Sciatic nerve (tissue), 2 donors: ENCODE measurements around the gene MYO18B. TPM values are rescaled to one million over a fixed set of nuclear protein-coding genes. Genes with fewer than 3 reads are reported as not detected.

Source experiments
- ATAC-seq: fragments of 200-7000 bp; cut with Tn5 transposase; one replicate; pipeline ENCODE4 v1.9.1; 2020; ENCODE audit warnings: mild to moderate bottlenecking, moderate library complexity
- DNase-seq: peaks from one replicate; pipeline ENCODE4 v3.0.0-alpha.2; 2020; ENCODE audit warnings: low spot score
- intact Hi-C: fragments of 100-400 bp; cut with DNase I; formaldehyde crosslinking; loops from one replicate; pipeline ENCODE4 v1.14.2; 2022
- total RNA-seq: library from RNA; stranded (reverse); fragmentation: NEBNext Ultra II Directional; extraction: Animal tissue kit (Norgen Biotek cat#: 25700); gene quantifications from one replicate; pipeline ENCODE4 v1.2.1, GENCODE V29; 2021
- donor health status: DM: no; HTN: no; CAD: no.
- donor health status: DM: no; HTN: no; CAD: no.

MYO18B gene
- total RNA-seq, 1 donor from 2014 or later, result not detected

GRCh38 chr22:25764270-25765015 lies 22.5 kb downstream of the MYO18B start:
- DNase-seq (no peak), ATAC-seq (no peak)
- intact Hi-C loops, result no loop called here

GRCh38 chr22:25765016-25765367 lies 23.0 kb downstream of the MYO18B start:
- intact Hi-C loops, result no loop called here
- DNase-seq (no peak), ATAC-seq (no peak)

GRCh38 chr22:25765801-25766200 lies 23.8 kb downstream of the MYO18B start:
- intact Hi-C loops, result no loop called here
- ATAC-seq (no peak), DNase-seq (no peak)

GRCh38 chr22:25766418-25766817 lies 24.4 kb downstream of the MYO18B start:
- DNase-seq, result no peak
- ATAC-seq, result no peak
- intact Hi-C loops, result no loop called here

- DNase-seq (no peak), ATAC-seq (no peak)
- intact Hi-C loops, result no loop called here
Measured at GRCh38 chr22:25770333-25770732, 28.3 kb downstream of the MYO18B start.

- intact Hi-C loops, result no loop called here
- ATAC-seq (no peak), DNase-seq (no peak)
Measured at GRCh38 chr22:25772288-25772687, 30.3 kb downstream of the MYO18B start.

- no peak for ATAC-seq
- DNase-seq, result no peak
- intact Hi-C loops, result no loop called here
Measured at GRCh38 chr22:25774575-25775026, 32.6 kb downstream of the MYO18B start.

GRCh38 chr22:25775531-25775930 lies 33.5 kb downstream of the MYO18B start:
- ATAC-seq, result no peak
- no peak for DNase-seq
- intact Hi-C loops, result no loop called here

- DNase-seq (no peak), ATAC-seq (no peak)
- intact Hi-C loops, result no loop called here
Measured at GRCh38 chr22:25777411-25777810, 35.4 kb downstream of the MYO18B start.

- no peak for DNase-seq
- intact Hi-C loops, result no loop called here
- no peak for ATAC-seq
Measured at GRCh38 chr22:25777870-25778269, 35.9 kb downstream of the MYO18B start.

GRCh38 chr22:25779426-25779825 lies 37.4 kb downstream of the MYO18B start:
- DNase-seq (no peak), ATAC-seq (no peak)
- intact Hi-C loops, result no loop called here

- DNase-seq (no peak), ATAC-seq (no peak)
- intact Hi-C loops, result no loop called here
Measured at GRCh38 chr22:25779890-25780289, 37.9 kb downstream of the MYO18B start.

GRCh38 chr22:25780673-25781072 lies 38.7 kb downstream of the MYO18B start:
- no peak for DNase-seq

GRCh38 chr22:25781801-25782200 lies 39.8 kb downstream of the MYO18B start:
- intact Hi-C loops, result no loop called here
- no peak for DNase-seq
- no peak for ATAC-seq

More at GRCh38 chr22:25780673-25781072, 38.7 kb downstream of the MYO18B start:
- intact Hi-C loops, result no loop called here
- ATAC-seq, result no peak

GRCh38 chr22:25782831-25783230 lies 40.8 kb downstream of the MYO18B start:
- no peak for ATAC-seq
- no peak for DNase-seq
- intact Hi-C loops, result no loop called here

GRCh38 chr22:25783856-25784255 lies 41.9 kb downstream of the MYO18B start:
- ATAC-seq (no peak), DNase-seq (no peak)
- intact Hi-C loops, result no loop called here

- intact Hi-C loops, result no loop called here
- ATAC-seq (no peak), DNase-seq (no peak)
Measured at GRCh38 chr22:25786165-25786564, 44.2 kb downstream of the MYO18B start.

- intact Hi-C loops, result no loop called here
- ATAC-seq (no peak), DNase-seq (no peak)
Measured at GRCh38 chr22:25791556-25791955, 49.6 kb downstream of the MYO18B start.

GRCh38 chr22:25795478-25795877 lies 53.5 kb downstream of the MYO18B start:
- intact Hi-C loops, result no loop called here
- ATAC-seq, result no peak
- no peak for DNase-seq

GRCh38 chr22:25797498-25798290 lies 55.7 kb downstream of the MYO18B start:
- intact Hi-C loops, result no loop called here
- DNase-seq (no peak), ATAC-seq (no peak)
